Panc1 (cell line): ENCODE data around the gene EXD3. TPM values are rescaled to one million over a fixed set of nuclear protein-coding genes. Genes with fewer than 3 reads are reported as not detected.

Source experiments
- ATAC-seq: fragments of 200-7000 bp; cut with Tn5 transposase; 2 replicates; pipeline ENCODE4 v1.9.1; 2020; ENCODE audit warnings: mild to moderate bottlenecking, moderate library complexity
- BruUV-seq: library from RNA; stranded (reverse); fragments of 400-500 nt; replicated peaks from 2 replicates; lab custom pipeline; 2021; lab: Mats Ljungman, UMichigan
- CTCF ChIA-PET: fragments of 300-600 bp; sonication (Branson Sonifier 250); formaldehyde crosslinking; loops from one replicate; lab custom pipeline; 2022; ENCODE audit warnings: antibody characterized with exemption; lab: Charles Lee
- POLR2A ChIA-PET: fragments of 300-600 bp; sonication (Branson Sonifier 250); formaldehyde crosslinking; loops from one replicate; lab custom pipeline; 2022; ENCODE audit warnings: antibody characterized with exemption; lab: Charles Lee
- DNase-seq: peaks from one replicate; pipeline ENCODE4 v3.0.0-alpha.2; 2010; ENCODE audit warnings: low read depth, low spot score
- H3K27ac ChIP-seq: 2 replicates; pipeline ENCODE4 v1.5.1; 2011; ENCODE audit warnings: mild to moderate bottlenecking, low read length, inconsistent platforms
- H3K27me3 ChIP-seq: fragments of 200-500 bp; sonication (Bioruptor generic); 2 replicates; pipeline ENCODE4 v1.6.0; 2014; ENCODE audit warnings: low read length, inconsistent platforms; ENCODE audit not compliant: control insufficient read depth, insufficient read depth
- H3K36me3 ChIP-seq: fragments of 200-500 bp; sonication (Bioruptor generic); 2 replicates; pipeline ENCODE4 v1.5.1; 2014; ENCODE audit warnings: inconsistent platforms, mild to moderate bottlenecking, low read length, moderate library complexity; ENCODE audit not compliant: control insufficient read depth, insufficient read depth
- H3K4me1 ChIP-seq: 2 replicates; pipeline ENCODE4 v1.5.1; 2011; ENCODE audit warnings: inconsistent platforms, mild to moderate bottlenecking, low read length, moderate library complexity; ENCODE audit not compliant: control insufficient read depth, insufficient read depth
- H3K4me3 ChIP-seq, 2 experiments: 2 replicates each; pipeline ENCODE4 v1.5.1; 2011 to 2012; ENCODE audit warnings: low read depth in 2 of 2, low read length in 2 of 2, mild to moderate bottlenecking in 2 of 2, inconsistent platforms in 1 of 2, moderate library complexity in 1 of 2
- H3K9me3 ChIP-seq: fragments of 200-500 bp; sonication (Bioruptor generic); 2 replicates; pipeline ENCODE4 v1.5.1; 2014; ENCODE audit warnings: low read depth, mild to moderate bottlenecking, inconsistent platforms, low read length, moderate library complexity; ENCODE audit not compliant: control insufficient read depth, insufficient read depth
- CTCF ChIP-seq: fragments of 450-650 bp; IDR thresholded peaks from 2 replicates; pipeline ENCODE4 v1.5.1; 2017; ENCODE audit warnings: mild to moderate bottlenecking
- POLR2AphosphoS5 ChIP-seq: IDR thresholded peaks from 2 replicates; pipeline ENCODE4 v1.6.1; 2012; ENCODE audit warnings: mild to moderate bottlenecking, low read depth, low read length, moderate library complexity
- REST ChIP-seq, 2 experiments: IDR thresholded peaks; 2 replicates each; pipeline ENCODE4 v1.6.1; 2011 to 2012; ENCODE audit warnings: low read depth in 2 of 2, control low read depth in 1 of 2, low read length in 1 of 2, mild to moderate bottlenecking in 1 of 2, moderate library complexity in 1 of 2; ENCODE audit not compliant: insufficient read depth in 1 of 2
- SIN3A ChIP-seq: IDR thresholded peaks from 2 replicates; pipeline ENCODE4 v1.6.1; 2012; ENCODE audit warnings: low read depth, mild to moderate bottlenecking, low read length, moderate library complexity, borderline replicate concordance; ENCODE audit not compliant: insufficient read depth
- TCF7L2 ChIP-seq: IDR thresholded peaks from 2 replicates; pipeline ENCODE4 v1.6.1; 2011; ENCODE audit warnings: mild to moderate bottlenecking, low read depth, low read length, inconsistent platforms
- in situ Hi-C: cut with HindIII; loops from 2 replicates; pipeline ENCODE4 v1.10.0; 2016; ENCODE audit warnings: low sequenced_read_pairs, low pct_unique_long_range_greater_than_20kb
- intact Hi-C: fragments of 100-400 bp; cut with micrococcal nuclease; formaldehyde crosslinking; loops from one replicate; pipeline ENCODE4 v1.10.0; 2022; ENCODE audit not compliant: unreplicated experiment
- total RNA-seq: library from RNA; stranded (reverse); gene quantifications from one replicate; pipeline ENCODE4 v1.2.1, GENCODE V29; 2021; ENCODE audit not compliant: unreplicated experiment

Gene EXD3
- total RNA-seq, 1 experiment from 2014 or later, result 9.2 TPM

- Histone ChIP-seq H3K36me3 (no peaks in the 10 kb centered on the region), H3K4me1 (no peaks in the 10 kb centered on the region), H3K4me3 (no peak overlapping the region), H3K9me3 (no peaks in the 10 kb centered on the region), H3K27me3 (no peaks in the 10 kb centered on the region), H3K27ac (no peak overlapping the region)
- TF ChIP-seq SIN3A, result no peak
- no peak for TF ChIP-seq CTCF
- no peak for TF ChIP-seq REST (IDR thresholded peaks at IDR 0.05; ENCODE audit: insufficient read depth in 1 of 2, low read depth in 2 of 2, low read length in 1 of 2)
- TF ChIP-seq POLR2AphosphoS5, result no peak
- no peak for TF ChIP-seq TCF7L2
- BruUV-seq, result no TSS peak
- no peak for ATAC-seq
- in situ Hi-C loops, result no loop called here
- intact Hi-C loops, result no loop called here
- POLR2A ChIA-PET, result no interaction called here
- DNase-seq, result no peak
- CTCF ChIA-PET, result no interaction called here
These were observed 75.0 kb downstream of the EXD3 start for GRCh38 chr9:137347928-137348327.

- no peak for TF ChIP-seq CTCF
- no peak for TF ChIP-seq TCF7L2
- TF ChIP-seq REST (IDR thresholded peaks at IDR 0.05; ENCODE audit: insufficient read depth in 1 of 2, low read depth in 2 of 2, low read length in 1 of 2), result no peak
- TF ChIP-seq SIN3A, result no peak
- no peak for TF ChIP-seq POLR2AphosphoS5
- ATAC-seq, result no peak
These were observed 80.5 kb downstream of the EXD3 start for GRCh38 chr9:137342482-137342881.

More at GRCh38 chr9:137342482-137342881, 80.5 kb downstream of the EXD3 start:
- DNase-seq, result no peak
- no peaks in the 10 kb centered on the region for H3K27me3 ChIP-seq
- CTCF ChIA-PET, result no interaction called here
- no peak overlapping the region for H3K4me3 ChIP-seq
- no peaks in the 10 kb centered on the region for H3K9me3 ChIP-seq
- H3K27ac ChIP-seq, result no peak overlapping the region
- H3K4me1 ChIP-seq, result no peaks in the 10 kb centered on the region
- POLR2A ChIA-PET, result no interaction called here
- in situ Hi-C loops, result no loop called here
- intact Hi-C loops, result no loop called here
- no TSS peak for BruUV-seq
- no peaks in the 10 kb centered on the region for H3K36me3 ChIP-seq
